ENCODE measurements around the gene ACBD3. TPM values are rescaled to one million over a fixed set of nuclear protein-coding genes. Genes with fewer than 3 reads are reported as not detected.
"Not testable (repeated sequence)": the region's sequence is repeated elsewhere in the genome, so short reads cannot be mapped to it uniquely, and the experiment has no call there.

Gene ACBD3
- total RNA-seq, 2 experiments from 2014 or later: 15.0 to 15.7 TPM

GRCh38 chr1:226212545-226212944 lies 26.0 kb upstream of the ACBD3 start:
- DNase-seq: no peak
- H3K27ac Mint-ChIP-seq: no peak overlapping the region
- no peaks in the 10 kb centered on the region for H3K9me3 Mint-ChIP-seq
- no peak overlapping the region for H3K4me3 Mint-ChIP-seq
- CTCF ChIA-PET: interaction anchor here (0.5 to 1.6 kb wide), 2 partner anchors 14 to 87 kb away, joined by 3 to 5 read pairs; no protein-coding TSS in a partner anchor
- no peaks in the 10 kb centered on the region for H3K36me3 Mint-ChIP-seq (ENCODE audit: low read depth)
- intact Hi-C loops (cut with micrococcal nuclease): no loop called here
- no peaks in the 10 kb centered on the region for H3K27me3 Mint-ChIP-seq (ENCODE audit: low read depth)
- no peaks in the 10 kb centered on the region for H3K4me1 Mint-ChIP-seq (ENCODE audit: low read depth)

- intact Hi-C loops (cut with micrococcal nuclease): no loop called here
- H3K9me3 Mint-ChIP-seq: no peaks in the 10 kb centered on the region
- CTCF ChIA-PET: interaction anchor here (0.6 to 0.8 kb wide), 3 partner anchors 13 to 442 kb away, joined by 4 to 6 read pairs (median 6); no protein-coding TSS in a partner anchor
- no peak overlapping the region for H3K4me3 Mint-ChIP-seq
- H3K36me3 Mint-ChIP-seq (ENCODE audit: low read depth): no peaks in the 10 kb centered on the region
- H3K4me1 Mint-ChIP-seq (ENCODE audit: low read depth): no peaks in the 10 kb centered on the region
- DNase-seq: no peak
- no peaks in the 10 kb centered on the region for H3K27me3 Mint-ChIP-seq (ENCODE audit: low read depth)
- no peak overlapping the region for H3K27ac Mint-ChIP-seq
These were observed 24.8 kb upstream of the ACBD3 start for GRCh38 chr1:226211181-226211821.

- Mint-ChIP-seq H3K4me3 (no peak overlapping the region), H3K9me3 (no peaks in the 10 kb centered on the region), H3K36me3 (ENCODE audit: low read depth) (no peaks in the 10 kb centered on the region), H3K27me3 (ENCODE audit: low read depth) (no peaks in the 10 kb centered on the region), H3K27ac (no peak overlapping the region), H3K4me1 (ENCODE audit: low read depth) (no peaks in the 10 kb centered on the region)
- intact Hi-C loops (cut with micrococcal nuclease): no loop called here
- no peak for DNase-seq
- CTCF ChIA-PET: interaction anchor here (0.8 to 0.9 kb wide), 2 partner anchors 12 to 14 kb away, joined by 4 to 5 read pairs; no protein-coding TSS in a partner anchor
These were observed 24.1 kb upstream of the ACBD3 start for GRCh38 chr1:226210571-226211176.

- Mint-ChIP-seq H3K36me3 (ENCODE audit: low read depth) (no peaks in the 10 kb centered on the region), H3K4me1 (ENCODE audit: low read depth) (no peaks in the 10 kb centered on the region), H3K27ac (no peak overlapping the region), H3K4me3 (no peak overlapping the region), H3K27me3 (ENCODE audit: low read depth) (no peaks in the 10 kb centered on the region), H3K9me3 (no peaks in the 10 kb centered on the region)
- DNase-seq: no peak
- intact Hi-C loops (cut with micrococcal nuclease): no loop called here
- CTCF ChIA-PET: interaction anchor here (0.9 kb wide), 1 partner anchor 13 kb away, joined by 5 read pairs; no protein-coding TSS in a partner anchor
These were observed 22.9 kb upstream of the ACBD3 start for GRCh38 chr1:226209307-226210059.

- Mint-ChIP-seq H3K9me3 (no peaks in the 10 kb centered on the region), H3K4me1 (ENCODE audit: low read depth) (no peaks in the 10 kb centered on the region), H3K27ac (no peak overlapping the region), H3K36me3 (ENCODE audit: low read depth) (no peaks in the 10 kb centered on the region), H3K4me3 (no peak overlapping the region), H3K27me3 (ENCODE audit: low read depth) (peaks cover 2% of the 10 kb centered on the region)
- intact Hi-C loops (cut with micrococcal nuclease): no loop called here
- DNase-seq: no peak
- CTCF ChIA-PET: interaction anchor here (1.0 kb wide), 1 partner anchor 82 kb away, joined by 3 read pairs; no protein-coding TSS in a partner anchor
These were observed 20.5 kb upstream of the ACBD3 start for GRCh38 chr1:226207048-226207447.

- Mint-ChIP-seq H3K4me3 (no peak overlapping the region), H3K27ac (no peak overlapping the region), H3K36me3 (ENCODE audit: low read depth) (no peaks in the 10 kb centered on the region), H3K27me3 (ENCODE audit: low read depth) (peaks cover 4% of the 10 kb centered on the region), H3K4me1 (ENCODE audit: low read depth) (no peaks in the 10 kb centered on the region), H3K9me3 (no peaks in the 10 kb centered on the region)
- intact Hi-C loops (cut with micrococcal nuclease): no loop called here
- no peak for DNase-seq
- CTCF ChIA-PET: interaction anchor here (0.7 kb wide), 2 partner anchors 11 to 32 kb away, joined by 3 read pairs; no protein-coding TSS in a partner anchor
These were observed 17.7 kb upstream of the ACBD3 start for GRCh38 chr1:226204198-226204597.

GRCh38 chr1:226203655-226204054 lies 17.1 kb upstream of the ACBD3 start:
- no peak overlapping the region for H3K27ac Mint-ChIP-seq
- no peak for DNase-seq
- CTCF ChIA-PET: no interaction called here
- H3K36me3 Mint-ChIP-seq (ENCODE audit: low read depth): no peaks in the 10 kb centered on the region
- no peaks in the 10 kb centered on the region for H3K4me1 Mint-ChIP-seq (ENCODE audit: low read depth)
- H3K4me3 Mint-ChIP-seq: no peak overlapping the region
- H3K9me3 Mint-ChIP-seq: no peaks in the 10 kb centered on the region
- peaks cover 4% of the 10 kb centered on the region for H3K27me3 Mint-ChIP-seq (ENCODE audit: low read depth)
- intact Hi-C loops (cut with micrococcal nuclease): no loop called here

- Mint-ChIP-seq H3K27me3 (ENCODE audit: low read depth) (peaks cover 4% of the 10 kb centered on the region), H3K36me3 (ENCODE audit: low read depth) (no peaks in the 10 kb centered on the region), H3K9me3 (no peaks in the 10 kb centered on the region), H3K4me3 (no peak overlapping the region), H3K27ac (no peak overlapping the region), H3K4me1 (ENCODE audit: low read depth) (no peaks in the 10 kb centered on the region)
- intact Hi-C loops (cut with micrococcal nuclease): no loop called here
- CTCF ChIA-PET: interaction anchor here (0.6 to 10.4 kb wide), 3 partner anchors 9 to 184 kb away, joined by 3 to 211 read pairs (median 4); no protein-coding TSS in a partner anchor
- DNase-seq: no peak
These were observed 16.7 kb upstream of the ACBD3 start for GRCh38 chr1:226203240-226203639.

- H3K9me3 Mint-ChIP-seq; DNase-seq; H3K27ac Mint-ChIP-seq; H3K36me3 Mint-ChIP-seq (ENCODE audit: low read depth); intact Hi-C loops (cut with micrococcal nuclease); H3K27me3 Mint-ChIP-seq (ENCODE audit: low read depth); H3K4me1 Mint-ChIP-seq (ENCODE audit: low read depth); H3K4me3 Mint-ChIP-seq: not testable (repeated sequence)
- CTCF ChIA-PET: interaction anchor here (0.6 to 10.4 kb wide), 5 partner anchors 8 to 184 kb away, joined by 3 to 211 read pairs (median 3); no protein-coding TSS in a partner anchor
These were observed 16.1 kb upstream of the ACBD3 start for GRCh38 chr1:226202666-226203065.

GRCh38 chr1:226202246-226202645 lies 15.7 kb upstream of the ACBD3 start:
- DNase-seq: no peak
- Mint-ChIP-seq H3K4me3 (no peak overlapping the region), H3K27ac (no peak overlapping the region), H3K36me3 (ENCODE audit: low read depth) (no peaks in the 10 kb centered on the region), H3K9me3 (no peaks in the 10 kb centered on the region), H3K27me3 (ENCODE audit: low read depth) (peaks cover 4% of the 10 kb centered on the region), H3K4me1 (ENCODE audit: low read depth) (no peaks in the 10 kb centered on the region)
- intact Hi-C loops (cut with micrococcal nuclease): no loop called here
- CTCF ChIA-PET: interaction anchor here (0.6 to 10.4 kb wide), 4 partner anchors 8 to 78 kb away, joined by 3 to 211 read pairs (median 4); no protein-coding TSS in a partner anchor

GRCh38 chr1:226201029-226201593 lies 14.6 kb upstream of the ACBD3 start:
- intact Hi-C loops (cut with micrococcal nuclease): no loop called here
- no peak overlapping the region for H3K27ac Mint-ChIP-seq
- CTCF ChIA-PET: interaction anchor here (0.8 to 10.4 kb wide), 4 partner anchors 38 to 182 kb away, joined by 3 to 211 read pairs (median 4); no protein-coding TSS in a partner anchor
- peak; percentile 16 for DNase-seq
- H3K9me3 Mint-ChIP-seq: no peaks in the 10 kb centered on the region
- no peaks in the 10 kb centered on the region for H3K36me3 Mint-ChIP-seq (ENCODE audit: low read depth)
- H3K4me3 Mint-ChIP-seq: no peak overlapping the region
- H3K27me3 Mint-ChIP-seq (ENCODE audit: low read depth): peaks cover 6% of the 10 kb centered on the region
- no peaks in the 10 kb centered on the region for H3K4me1 Mint-ChIP-seq (ENCODE audit: low read depth)

- H3K4me3 Mint-ChIP-seq: no peak overlapping the region
- H3K27ac Mint-ChIP-seq: no peak overlapping the region
- DNase-seq: no peak
- H3K9me3 Mint-ChIP-seq: no peaks in the 10 kb centered on the region
- CTCF ChIA-PET: interaction anchor here (10.4 kb wide), 1 partner anchor 75 kb away, joined by 211 read pairs; no protein-coding TSS in a partner anchor
- peaks cover 6% of the 10 kb centered on the region for H3K27me3 Mint-ChIP-seq (ENCODE audit: low read depth)
- H3K36me3 Mint-ChIP-seq (ENCODE audit: low read depth): no peaks in the 10 kb centered on the region
- H3K4me1 Mint-ChIP-seq (ENCODE audit: low read depth): no peaks in the 10 kb centered on the region
- intact Hi-C loops (cut with micrococcal nuclease): loop anchor here (10.0 kb wide), 1 partner anchor 235 kb away; no protein-coding TSS in a partner anchor
These were observed 13.4 kb upstream of the ACBD3 start for GRCh38 chr1:226199971-226200370.

All from activated naive CD4-positive, alpha-beta T cell treated with anti-CD3 and anti-CD28 coated beads for 36 hours (primary cell).